SK-N-MC (cell line): Measurements from ENCODE around the gene LYPD1.

Experiments used
- DNase-seq: peaks from one replicate; pipeline ENCODE4 v3.0.0-alpha.2; 2011; ENCODE audit warnings: low read depth, low spot score
- H3K27ac ChIP-seq: fragments of 200-600 bp; sonication (generic); 2 replicates; pipeline ENCODE4 v1.5.1; 2016; ENCODE audit warnings: mixed run types
- H3K36me3 ChIP-seq: fragments of 200-600 bp; sonication (generic); 2 replicates; pipeline ENCODE4 v1.6.1; 2017; ENCODE audit warnings: antibody characterized with exemption, low read length, mixed read lengths; ENCODE audit not compliant: insufficient read depth
- H3K4me3 ChIP-seq: fragments of 200-600 bp; sonication (generic); 2 replicates; pipeline ENCODE4 v1.5.1; 2016
- H3K9ac ChIP-seq: fragments of 200-600 bp; sonication (generic); 2 replicates; pipeline ENCODE4 v1.8.0; 2017; ENCODE audit warnings: mixed run types, mixed read lengths; ENCODE audit not compliant: insufficient read length
- H3K9me3 ChIP-seq: fragments of 200-600 bp; sonication (generic); 2 replicates; pipeline ENCODE4 v1.6.1; 2017; ENCODE audit warnings: low read depth, mild to moderate bottlenecking, antibody characterized with exemption, low read length, moderate library complexity, mixed read lengths
- EZH2 ChIP-seq: fragments of 200-600 bp; sonication (generic); IDR thresholded peaks from one replicate; pipeline ENCODE4 v1.6.1; 2017; ENCODE audit warnings: antibody characterized with exemption
- FOXP2 ChIP-seq: optimal IDR thresholded peaks from 2 replicates; pipeline ENCODE3; 2011; ENCODE audit warnings: mild to moderate bottlenecking, moderate library complexity; ENCODE audit not compliant: insufficient read depth; ENCODE audit errors: extremely low read length, control extremely low read depth
- POLR2AphosphoS5 ChIP-seq: IDR thresholded peaks from 2 replicates; pipeline ENCODE4 v1.6.1; 2012; ENCODE audit warnings: mild to moderate bottlenecking, low read depth, low read length, borderline replicate concordance

LYPD1 gene

DNA sequence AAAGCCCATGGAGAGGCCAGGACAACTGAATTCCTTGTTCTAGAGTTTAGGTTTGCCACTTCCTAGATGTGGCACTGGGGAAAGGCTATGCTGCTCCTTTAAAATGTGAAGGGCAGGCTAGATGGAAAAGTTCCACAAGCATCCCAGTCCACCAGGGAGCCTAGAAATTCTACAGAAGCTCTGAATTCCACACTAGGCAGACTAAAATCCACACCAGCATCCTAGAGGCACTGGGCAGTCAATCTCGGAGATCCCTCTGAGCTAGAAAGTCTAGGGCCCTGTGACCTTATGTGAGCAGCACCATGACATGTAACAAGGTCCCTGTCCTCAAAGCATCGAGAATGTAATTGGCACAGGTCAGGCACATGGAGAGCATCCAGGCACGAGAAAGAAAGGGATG is 71.5 kb downstream of the LYPD1 start:
- DNase-seq, result no peak
- TF ChIP-seq POLR2AphosphoS5 (no peak), FOXP2 (no peak), EZH2 (no peak)
- Histone ChIP-seq H3K9me3 (no peaks in the 10 kb centered on the region), H3K36me3 (no peaks in the 10 kb centered on the region), H3K9ac (no peak overlapping the region), H3K27ac (no peak overlapping the region), H3K4me3 (no peak overlapping the region)

DNA sequence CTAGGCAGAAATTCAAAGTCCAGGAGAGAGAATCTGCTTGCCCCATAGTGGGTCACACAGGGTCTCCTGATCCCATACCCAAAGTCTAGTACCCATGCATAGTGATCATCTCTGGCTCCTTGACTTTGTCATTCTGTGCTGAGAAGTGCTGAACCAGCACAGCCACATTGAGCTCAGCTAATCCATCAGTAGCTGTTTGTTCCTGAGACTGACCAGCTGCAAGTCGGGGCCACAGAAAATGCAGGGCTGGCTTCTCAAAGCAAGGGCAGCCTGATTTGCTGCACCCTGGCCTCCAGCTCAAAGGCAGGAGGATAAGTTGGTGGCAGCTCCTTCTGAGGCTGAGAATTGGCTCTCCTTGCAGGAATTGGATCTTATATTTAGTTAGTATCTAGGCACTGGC is 72.2 kb downstream of the LYPD1 start:
- Histone ChIP-seq H3K9ac (no peak overlapping the region), H3K4me3 (no peak overlapping the region), H3K9me3 (no peaks in the 10 kb centered on the region), H3K36me3 (no peaks in the 10 kb centered on the region), H3K27ac (no peak overlapping the region)
- TF ChIP-seq POLR2AphosphoS5, result no peak
- TF ChIP-seq EZH2, result no peak
- TF ChIP-seq FOXP2, result no peak
- DNase-seq, result no peak

DNA sequence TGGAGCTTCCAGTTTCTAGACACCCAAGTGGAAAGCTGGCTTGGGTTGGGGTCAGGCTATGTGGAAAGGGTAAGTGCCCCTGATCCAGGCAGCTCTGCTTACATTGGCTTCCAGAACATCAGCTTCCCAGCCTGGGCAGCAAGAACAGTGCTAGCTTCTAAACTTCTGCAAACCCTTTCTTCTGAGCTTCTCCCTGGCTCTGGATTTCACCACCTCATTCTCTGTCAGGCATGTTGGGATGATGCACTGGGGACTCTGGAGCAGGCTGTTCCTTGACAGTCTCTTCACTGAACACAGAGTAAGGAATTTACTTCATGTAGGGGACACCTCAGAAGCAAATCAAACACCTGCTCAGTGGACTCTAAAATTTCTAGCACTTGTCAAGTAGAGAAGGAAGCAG is 72.8 kb downstream of the LYPD1 start:
- no peaks in the 10 kb centered on the region for H3K36me3 ChIP-seq
- H3K9ac ChIP-seq, result no peak overlapping the region
- H3K27ac ChIP-seq, result no peak overlapping the region
- TF ChIP-seq EZH2 (no peak), FOXP2 (no peak), POLR2AphosphoS5 (no peak)
- no peaks in the 10 kb centered on the region for H3K9me3 ChIP-seq
- DNase-seq, result no peak
- H3K4me3 ChIP-seq, result no peak overlapping the region

DNA sequence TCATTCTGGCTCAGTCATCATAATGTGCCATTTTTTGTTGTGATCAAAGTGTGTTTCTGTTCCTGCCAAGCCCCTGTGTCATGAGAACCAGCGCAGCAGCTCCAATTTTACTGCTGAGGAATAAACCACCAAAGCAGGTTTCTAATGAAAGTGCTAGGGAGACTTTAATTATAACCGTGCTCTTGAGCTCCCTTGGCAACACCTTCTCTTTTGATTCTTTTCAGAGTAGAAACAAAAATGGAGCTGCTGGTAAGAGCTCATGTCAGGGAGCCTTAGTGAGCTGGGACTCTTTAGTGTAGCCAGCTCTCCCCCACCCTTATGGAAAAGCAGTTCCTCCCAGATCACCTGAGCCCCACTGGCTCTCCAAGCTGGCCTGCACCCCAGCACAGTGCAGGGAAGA is 74.3 kb downstream of the LYPD1 start:
- H3K9ac ChIP-seq, result no peak overlapping the region
- TF ChIP-seq POLR2AphosphoS5, result no peak
- TF ChIP-seq EZH2, result no peak
- no peak for TF ChIP-seq FOXP2
- DNase-seq, result no peak
- H3K9me3 ChIP-seq, result no peaks in the 10 kb centered on the region
- H3K36me3 ChIP-seq, result no peaks in the 10 kb centered on the region
- H3K27ac ChIP-seq, result no peak overlapping the region
- no peak overlapping the region for H3K4me3 ChIP-seq

DNA sequence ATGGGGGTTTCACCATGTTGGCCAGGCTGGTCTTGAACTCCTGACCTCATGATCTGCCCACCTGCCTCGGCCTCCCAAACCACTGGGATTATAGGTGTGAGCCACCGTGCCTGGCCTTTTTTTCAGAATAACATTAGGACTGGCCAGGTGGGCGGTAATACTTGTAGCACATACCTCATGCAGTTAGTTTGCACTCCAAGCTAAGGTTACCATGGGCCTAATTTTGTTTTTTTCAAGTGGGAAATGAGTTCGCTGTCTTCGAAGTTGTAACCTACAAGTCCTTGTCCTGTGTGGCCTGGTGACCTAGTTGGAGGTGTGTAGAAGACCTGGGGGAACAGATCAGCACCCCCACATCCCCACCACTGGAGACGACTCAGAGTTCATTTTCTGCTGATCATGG is 74.8 kb downstream of the LYPD1 start:
- TF ChIP-seq FOXP2 (no peak), POLR2AphosphoS5 (no peak), EZH2 (no peak)
- Histone ChIP-seq H3K9me3 (no peaks in the 10 kb centered on the region), H3K9ac (no peak overlapping the region), H3K27ac (no peak overlapping the region), H3K36me3 (no peaks in the 10 kb centered on the region), H3K4me3 (no peak overlapping the region)
- DNase-seq, result no peak
